ENCODE data around the gene TMEM233. TPM values are rescaled to one million over a fixed set of nuclear protein-coding genes. Genes with fewer than 3 reads are reported as not detected.

Gene TMEM233
- total RNA-seq, 1 donor from 2014 or later: not detected

- Mint-ChIP-seq H3K27me3 (peaks cover 15% of the 10 kb centered on the region), H3K27ac (no peak overlapping the region)
Observed at GRCh38 chr12:119576915-119577314, 16.7 kb upstream of the TMEM233 start.

GRCh38 chr12:119578112-119578511 is 15.5 kb upstream of the TMEM233 start:
- peaks cover 15% of the 10 kb centered on the region for H3K27me3 Mint-ChIP-seq
- ChIA-PET POLR2A (no interaction called here), CTCF (interaction anchor here (0.6 kb wide), 1 partner anchor 8 kb away, joined by 3 read pairs; no protein-coding TSS in a partner anchor)
- H3K36me3 Mint-ChIP-seq (ENCODE audit: low read depth): no peaks in the 10 kb centered on the region
- H3K4me1 Mint-ChIP-seq: no peaks in the 10 kb centered on the region
- no peak for ATAC-seq (ENCODE audit: low read depth)
- TF ChIP-seq CTCF (IDR thresholded peaks at IDR 0.05): no peak
- no peak overlapping the region for H3K27ac Mint-ChIP-seq
- peaks cover 4% of the 10 kb centered on the region for H3K9me3 Mint-ChIP-seq
- H3K4me3 Mint-ChIP-seq: no peak overlapping the region
- DNase-seq: no peak
- intact Hi-C loops (cut with micrococcal nuclease): no loop called here

More at GRCh38 chr12:119576915-119577314, 16.7 kb upstream of the TMEM233 start:
- DNase-seq: no peak
- H3K36me3 Mint-ChIP-seq (ENCODE audit: low read depth): no peaks in the 10 kb centered on the region
- TF ChIP-seq CTCF (IDR thresholded peaks at IDR 0.05): no peak
- no peak overlapping the region for H3K4me3 Mint-ChIP-seq
- POLR2A ChIA-PET: no interaction called here
- ATAC-seq (ENCODE audit: low read depth): no peak
- CTCF ChIA-PET: no interaction called here
- H3K9me3 Mint-ChIP-seq: peaks cover 4% of the 10 kb centered on the region
- intact Hi-C loops (cut with micrococcal nuclease): no loop called here
- H3K4me1 Mint-ChIP-seq: no peaks in the 10 kb centered on the region

GRCh38 chr12:119589097-119589496 is 4.5 kb upstream of the TMEM233 start:
- Mint-ChIP-seq H3K27me3 (peaks cover 35% of the 10 kb centered on the region), H3K4me1 (no peaks in the 10 kb centered on the region), H3K9me3 (no peaks in the 10 kb centered on the region), H3K27ac (no peak overlapping the region), H3K36me3 (ENCODE audit: low read depth) (no peaks in the 10 kb centered on the region), H3K4me3 (no peak overlapping the region)
- no peak for DNase-seq
- ChIA-PET CTCF (no interaction called here), POLR2A (no interaction called here)
- intact Hi-C loops (cut with micrococcal nuclease): no loop called here
- ATAC-seq (ENCODE audit: low read depth): no peak
- no peak for TF ChIP-seq CTCF (IDR thresholded peaks at IDR 0.05)

- no peak overlapping the region for H3K4me3 Mint-ChIP-seq
- TF ChIP-seq CTCF (IDR thresholded peaks at IDR 0.05): no peak
- no peak for ATAC-seq (ENCODE audit: low read depth)
- H3K36me3 Mint-ChIP-seq (ENCODE audit: low read depth): no peaks in the 10 kb centered on the region
- H3K27ac Mint-ChIP-seq: no peak overlapping the region
- H3K9me3 Mint-ChIP-seq: no peaks in the 10 kb centered on the region
- POLR2A ChIA-PET: no interaction called here
- CTCF ChIA-PET: no interaction called here
- H3K27me3 Mint-ChIP-seq: peaks cover 38% of the 10 kb centered on the region
- intact Hi-C loops (cut with micrococcal nuclease): no loop called here
- peaks cover 2% of the 10 kb centered on the region for H3K4me1 Mint-ChIP-seq
- DNase-seq: no peak
Observed at GRCh38 chr12:119589634-119590033, 3.9 kb upstream of the TMEM233 start.

- no peaks in the 10 kb centered on the region for H3K36me3 Mint-ChIP-seq (ENCODE audit: low read depth)
- H3K27me3 Mint-ChIP-seq: peaks cover 56% of the 10 kb centered on the region
- H3K9me3 Mint-ChIP-seq: no peaks in the 10 kb centered on the region
- intact Hi-C loops (cut with micrococcal nuclease): no loop called here
- ATAC-seq (ENCODE audit: low read depth) (no peak), DNase-seq (no peak)
- no peak overlapping the region for H3K27ac Mint-ChIP-seq
- ChIA-PET POLR2A (no interaction called here), CTCF (interaction anchor here (1.2 kb wide), 1 partner anchor 56 kb away, joined by 3 read pairs; no protein-coding TSS in a partner anchor)
- H3K4me1 Mint-ChIP-seq: peaks cover 6% of the 10 kb centered on the region
- no peak overlapping the region for H3K4me3 Mint-ChIP-seq
- TF ChIP-seq CTCF (IDR thresholded peaks at IDR 0.05): no peak
Observed at GRCh38 chr12:119592232-119592631, 1.3 kb upstream of the TMEM233 start.
